22Rv1 (cell line): Measurements from ENCODE around the gene STAC3.

ENCODE experiments used
- CTCF ChIP-seq: fragments of 450-650 bp; IDR thresholded peaks from 2 replicates; pipeline ENCODE4 v1.5.1; 2017; ENCODE audit warnings: mild to moderate bottlenecking
- ZFX ChIP-seq: fragments of 450-650 bp; IDR thresholded peaks from 2 replicates; pipeline ENCODE4 v1.6.1; 2017; ENCODE audit warnings: antibody characterized with exemption, borderline replicate concordance

- TF ChIP-seq CTCF (no peak), ZFX (no peak)
Observed at GRCh38 chr12:57244312-57244696, 6.7 kb downstream of the STAC3 start.
